Neural cell (in vitro differentiated cells): ENCODE results near the gene ENO3. TPM values are rescaled to one million over a fixed set of nuclear protein-coding genes. Genes with fewer than 3 reads are reported as not detected.
"Not testable (repeated sequence)": the region's sequence is repeated elsewhere in the genome, so short reads cannot be mapped to it uniquely, and the experiment has no call there.

Experiments used
- H2AFZ ChIP-seq: fragments of 200-600, 300-800 bp; sonication (generic), shearing (Covaris generic); 2 replicates; pipeline ENCODE4 v1.6.0; 2014; ENCODE audit warnings: low read depth, mild to moderate bottlenecking, antibody characterized with exemption, low read length, moderate library complexity
- H3F3A ChIP-seq: fragments of 200-600 bp; shearing (Covaris generic); 2 replicates; pipeline ENCODE4 v1.6.1; 2016; ENCODE audit warnings: mild to moderate bottlenecking, moderate library complexity, mixed read lengths, antibody characterized with exemption, low read length; ENCODE audit not compliant: insufficient read depth, poor library complexity, severe bottlenecking
- H3K27ac ChIP-seq: fragments of 200-600, 300-800 bp; sonication (generic), shearing (Covaris generic); 2 replicates; pipeline ENCODE4 v1.5.1; 2014; ENCODE audit warnings: mild to moderate bottlenecking, low read length, moderate library complexity
- H3K27me3 ChIP-seq: fragments of 300-800, 200-600 bp; sonication (generic), shearing (Covaris generic); 2 replicates; pipeline ENCODE4 v1.6.0; 2014; ENCODE audit warnings: mild to moderate bottlenecking, low read depth, low read length, moderate library complexity; ENCODE audit not compliant: insufficient read depth
- H3K36me3 ChIP-seq: fragments of 300-800, 200-600 bp; sonication (generic), shearing (Covaris generic); 2 replicates; pipeline ENCODE4 v1.5.1; 2014; ENCODE audit warnings: mild to moderate bottlenecking, antibody characterized with exemption, low read length, moderate library complexity; ENCODE audit not compliant: insufficient read depth
- H3K4me2 ChIP-seq: fragments of 300-800, 200-600 bp; sonication (generic), shearing (Covaris generic); 2 replicates; pipeline ENCODE4 v1.6.0; 2014; ENCODE audit warnings: mild to moderate bottlenecking, low read length
- H3K4me3 ChIP-seq: fragments of 300-800, 200-600 bp; sonication (generic), shearing (Covaris generic); 2 replicates; pipeline ENCODE4 v1.5.1; 2014; ENCODE audit warnings: mild to moderate bottlenecking, low read length, moderate library complexity
- H3K79me2 ChIP-seq: fragments of 200-600 bp; shearing (Covaris generic); replicated peaks from 2 replicates; pipeline ENCODE4 v1.6.0; 2014; ENCODE audit warnings: mild to moderate bottlenecking, low read length, moderate library complexity; ENCODE audit not compliant: insufficient read depth
- H3K9ac ChIP-seq: fragments of 300-800, 200-600 bp; sonication (generic), shearing (Covaris generic); 2 replicates; pipeline ENCODE4 v1.6.1; 2016; ENCODE audit warnings: mild to moderate bottlenecking, low read length, mixed read lengths
- H3K9me2 ChIP-seq: fragments of 200-600 bp; shearing (Covaris generic); 2 replicates; pipeline ENCODE4 v1.6.1; 2016; ENCODE audit warnings: mild to moderate bottlenecking, low read length, mixed read lengths; ENCODE audit not compliant: insufficient read depth
- H3K9me3 ChIP-seq: fragments of 200-600, 300-800 bp; sonication (generic), shearing (Covaris generic); 2 replicates; pipeline ENCODE4 v1.6.1; 2016; ENCODE audit warnings: mild to moderate bottlenecking, mixed run types, low read length, moderate library complexity, mixed read lengths
- H4K20me1 ChIP-seq: fragments of 200-600 bp; shearing (Covaris generic); 2 replicates; pipeline ENCODE4 v1.6.1; 2016; ENCODE audit warnings: mild to moderate bottlenecking, mixed run types; ENCODE audit not compliant: insufficient read depth
- EP300 ChIP-seq: fragments of 450-650 bp; conservative IDR thresholded peaks from 2 replicates; pipeline ENCODE4 v1.6.1; 2014; ENCODE audit warnings: antibody characterized with exemption, mild to moderate bottlenecking, moderate library complexity; ENCODE audit not compliant: poor library complexity, severe bottlenecking
- EZH2 ChIP-seq: fragments of 200-600, 300-800 bp; shearing (Covaris generic), sonication (generic); IDR thresholded peaks from 2 replicates; pipeline ENCODE4 v1.6.1; 2014; ENCODE audit warnings: antibody characterized with exemption, low read length, borderline replicate concordance, mild to moderate bottlenecking; ENCODE audit not compliant: insufficient read depth, poor library complexity, severe bottlenecking
- MXI1 ChIP-seq: fragments of 450-650 bp; conservative IDR thresholded peaks from 2 replicates; pipeline ENCODE4 v1.6.1; 2014; ENCODE audit warnings: antibody characterized with exemption, mild to moderate bottlenecking; ENCODE audit not compliant: poor library complexity, severe bottlenecking
- POLR2AphosphoS5 ChIP-seq: IDR thresholded peaks from 2 replicates; pipeline ENCODE4 v1.6.1; 2012
- RAD21 ChIP-seq: fragments of 450-650 bp; conservative IDR thresholded peaks from 2 replicates; pipeline ENCODE4 v1.6.1; 2014; ENCODE audit warnings: antibody characterized with exemption, mild to moderate bottlenecking, moderate library complexity
- REST ChIP-seq: IDR thresholded peaks from 2 replicates; pipeline ENCODE4 v1.6.1; 2012; ENCODE audit warnings: borderline replicate concordance
- SMC3 ChIP-seq: fragments of 450-650 bp; conservative IDR thresholded peaks from 2 replicates; pipeline ENCODE4 v1.6.1; 2014; ENCODE audit warnings: antibody characterized with exemption, mild to moderate bottlenecking, moderate library complexity; ENCODE audit not compliant: poor library complexity
- TAF1 ChIP-seq: IDR thresholded peaks from 2 replicates; pipeline ENCODE4 v1.6.1; 2012; ENCODE audit warnings: low read depth
- polyA plus RNA-seq: library from polyadenylated mRNA; depleted of rRNA; stranded (reverse); fragments of >200 nt; gene quantifications from 2 replicates; pipeline ENCODE4 v1.2.3, GENCODE V29; 2014
- TF ChIP-seq, protein P1 (sequence below): fragments of 450-650 bp; IDR thresholded peaks from 2 replicates; pipeline ENCODE4 v1.5.1; 2014; ENCODE audit warnings: antibody characterized with exemption, mild to moderate bottlenecking, moderate library complexity; ENCODE audit not compliant: poor library complexity, severe bottlenecking

The ENO3 gene
- polyA plus RNA-seq, 1 donor from 2014 or later: 2.3 TPM

- Histone ChIP-seq H3F3A (no peaks in the 10 kb centered on the region), H3K9me3 (no peaks in the 10 kb centered on the region), H3K9ac (no peak overlapping the region), H3K27me3 (no peaks in the 10 kb centered on the region), H4K20me1 (no peaks in the 10 kb centered on the region), H3K4me3 (no peak overlapping the region), H3K4me2 (no peak overlapping the region), H3K27ac (no peak overlapping the region), H2AFZ (no peak overlapping the region), H3K36me3 (no peaks in the 10 kb centered on the region), H3K9me2 (no peaks in the 10 kb centered on the region), H3K79me2 (no peaks in the 10 kb centered on the region)
- TF ChIP-seq MXI1: no peak
- TF ChIP-seq SMC3: no peak
- no peak for TF ChIP-seq RAD21
- TF ChIP-seq EZH2: no peak
- no peak for TF ChIP-seq TAF1
- TF ChIP-seq, protein P1, sequence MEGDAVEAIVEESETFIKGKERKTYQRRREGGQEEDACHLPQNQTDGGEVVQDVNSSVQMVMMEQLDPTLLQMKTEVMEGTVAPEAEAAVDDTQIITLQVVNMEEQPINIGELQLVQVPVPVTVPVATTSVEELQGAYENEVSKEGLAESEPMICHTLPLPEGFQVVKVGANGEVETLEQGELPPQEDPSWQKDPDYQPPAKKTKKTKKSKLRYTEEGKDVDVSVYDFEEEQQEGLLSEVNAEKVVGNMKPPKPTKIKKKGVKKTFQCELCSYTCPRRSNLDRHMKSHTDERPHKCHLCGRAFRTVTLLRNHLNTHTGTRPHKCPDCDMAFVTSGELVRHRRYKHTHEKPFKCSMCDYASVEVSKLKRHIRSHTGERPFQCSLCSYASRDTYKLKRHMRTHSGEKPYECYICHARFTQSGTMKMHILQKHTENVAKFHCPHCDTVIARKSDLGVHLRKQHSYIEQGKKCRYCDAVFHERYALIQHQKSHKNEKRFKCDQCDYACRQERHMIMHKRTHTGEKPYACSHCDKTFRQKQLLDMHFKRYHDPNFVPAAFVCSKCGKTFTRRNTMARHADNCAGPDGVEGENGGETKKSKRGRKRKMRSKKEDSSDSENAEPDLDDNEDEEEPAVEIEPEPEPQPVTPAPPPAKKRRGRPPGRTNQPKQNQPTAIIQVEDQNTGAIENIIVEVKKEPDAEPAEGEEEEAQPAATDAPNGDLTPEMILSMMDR: no peak
- no peak for TF ChIP-seq POLR2AphosphoS5
- TF ChIP-seq REST: no peak
These were observed 30.4 kb upstream of the ENO3 start for GRCh38 chr17:4920351-4921048.

DNA sequence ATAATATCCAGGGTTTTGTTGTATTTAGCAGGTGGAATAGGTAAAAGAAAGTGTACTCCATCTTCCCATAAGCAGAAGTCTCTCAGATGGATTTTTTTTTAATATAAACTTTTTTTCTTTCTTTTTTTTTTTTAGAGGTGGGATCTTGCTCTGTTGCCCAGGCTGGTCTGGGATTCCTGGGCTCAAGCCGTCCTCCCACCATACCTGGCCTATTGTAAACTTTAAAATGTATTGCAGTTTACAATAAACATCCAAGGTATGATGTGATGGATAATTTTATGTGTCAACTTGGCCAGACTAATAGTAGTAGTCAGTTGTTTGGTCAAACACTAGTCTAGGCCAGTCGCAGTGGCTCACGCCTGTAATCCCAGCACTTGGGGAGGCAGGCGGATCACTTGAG, 29.6 kb upstream of the ENO3 start:
- H2AFZ ChIP-seq: no peak overlapping the region
- H3K9me3 ChIP-seq: no peaks in the 10 kb centered on the region
- H3F3A ChIP-seq: no peaks in the 10 kb centered on the region
- H3K9me2 ChIP-seq: no peaks in the 10 kb centered on the region
- H3K27me3 ChIP-seq: no peaks in the 10 kb centered on the region
- no peak overlapping the region for H3K4me2 ChIP-seq
- H3K4me3 ChIP-seq: no peak overlapping the region
- H3K36me3 ChIP-seq: no peaks in the 10 kb centered on the region
- H4K20me1 ChIP-seq: no peaks in the 10 kb centered on the region
- TF ChIP-seq POLR2AphosphoS5: no peak
- TF ChIP-seq REST: no peak
- no peak for TF ChIP-seq EZH2
- no peak for TF ChIP-seq SMC3
- TF ChIP-seq, protein P1: no peak
- no peak for TF ChIP-seq MXI1
- no peak for TF ChIP-seq EP300
- TF ChIP-seq TAF1: no peak
- TF ChIP-seq RAD21: no peak
- H3K9ac ChIP-seq: no peak overlapping the region
- no peak overlapping the region for H3K27ac ChIP-seq
- H3K79me2 ChIP-seq: no peaks in the 10 kb centered on the region

- not testable (repeated sequence) for H3K4me2 ChIP-seq, H3K4me3 ChIP-seq, H4K20me1 ChIP-seq, H3K36me3 ChIP-seq, H3K27ac ChIP-seq, H2AFZ ChIP-seq, H3F3A ChIP-seq, H3K9ac ChIP-seq, H3K9me2 ChIP-seq, H3K9me3 ChIP-seq, H3K27me3 ChIP-seq, H3K79me2 ChIP-seq
These were observed 24.2 kb upstream of the ENO3 start for GRCh38 chr17:4926577-4927335.
